GM18868 (cell line): ENCODE results near the gene NANOGP8.
"Not testable (repeated sequence)": the region's sequence is repeated elsewhere in the genome, so short reads cannot be mapped to it uniquely, and the experiment has no call there.

Source experiments
- ATAC-seq: cut with Tn5 transposase; IDR thresholded peaks from one replicate; pipeline ENCODE4 v1.9.1; 2021; ENCODE audit warnings: mild to moderate bottlenecking, moderate library complexity; ENCODE audit not compliant: unreplicated experiment

Gene NANOGP8

GRCh38 chr15:35098737-35099136, 13.6 kb upstream of the NANOGP8 start:
- no peak for ATAC-seq

DNA sequence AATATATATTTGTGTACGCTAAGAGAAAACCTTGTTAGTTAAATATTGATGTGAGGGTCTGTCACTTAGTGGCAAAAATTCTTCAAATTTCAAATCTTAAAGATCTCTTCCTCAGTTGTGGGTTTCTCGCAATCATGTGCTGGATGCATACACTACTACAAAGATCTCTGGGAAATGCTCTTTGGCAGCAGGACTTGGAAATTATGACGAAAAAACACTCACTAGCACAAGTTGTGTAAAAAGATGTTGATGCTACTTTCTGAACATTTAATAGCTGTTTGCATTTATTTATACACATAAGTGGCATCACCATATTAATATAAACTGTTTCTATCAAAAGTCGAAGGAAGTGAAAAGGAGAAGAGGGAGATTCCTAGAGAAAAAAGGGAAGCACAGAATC, 10.8 kb upstream of the NANOGP8 start:
- no peak for ATAC-seq

DNA sequence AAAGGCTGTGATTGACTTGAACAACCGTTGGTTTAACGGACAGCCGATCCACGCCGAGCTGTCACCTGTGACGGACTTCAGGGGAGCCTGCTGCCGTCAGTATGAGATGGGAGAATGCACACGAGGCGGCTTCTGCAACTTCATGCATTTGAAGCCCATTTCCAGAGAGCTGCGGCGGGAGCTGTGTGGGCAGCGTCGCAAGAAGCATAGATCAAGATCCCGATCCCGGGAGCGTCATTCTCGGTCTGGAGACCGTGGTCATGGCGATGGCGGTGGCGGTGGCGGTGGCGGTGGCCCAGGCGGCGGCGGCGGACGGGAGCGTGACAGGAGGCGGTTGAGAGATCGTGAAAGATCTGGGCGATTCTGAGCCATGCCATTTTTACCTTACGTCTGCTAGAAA, 7.8 kb upstream of the NANOGP8 start:
- ATAC-seq: no peak

DNA sequence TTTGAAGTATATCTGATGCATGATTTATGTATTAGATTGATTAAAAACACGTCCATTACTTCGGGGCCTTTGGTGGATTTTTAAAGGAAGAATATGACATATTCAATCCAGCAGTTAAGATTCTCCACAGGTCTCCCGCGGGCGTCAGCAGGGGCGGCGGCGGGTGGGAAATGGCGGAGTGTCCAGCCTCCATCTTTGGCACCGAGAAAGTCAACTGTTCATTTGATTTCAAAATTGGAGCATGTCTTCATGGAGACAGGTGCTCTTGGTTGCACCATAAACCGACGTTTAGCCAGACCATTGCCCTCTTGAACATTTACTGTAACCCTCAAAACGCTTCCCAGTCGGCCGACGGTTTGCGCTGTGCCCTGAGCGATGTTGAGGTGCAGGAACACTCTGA, 7.2 kb upstream of the NANOGP8 start:
- no peak for ATAC-seq

DNA sequence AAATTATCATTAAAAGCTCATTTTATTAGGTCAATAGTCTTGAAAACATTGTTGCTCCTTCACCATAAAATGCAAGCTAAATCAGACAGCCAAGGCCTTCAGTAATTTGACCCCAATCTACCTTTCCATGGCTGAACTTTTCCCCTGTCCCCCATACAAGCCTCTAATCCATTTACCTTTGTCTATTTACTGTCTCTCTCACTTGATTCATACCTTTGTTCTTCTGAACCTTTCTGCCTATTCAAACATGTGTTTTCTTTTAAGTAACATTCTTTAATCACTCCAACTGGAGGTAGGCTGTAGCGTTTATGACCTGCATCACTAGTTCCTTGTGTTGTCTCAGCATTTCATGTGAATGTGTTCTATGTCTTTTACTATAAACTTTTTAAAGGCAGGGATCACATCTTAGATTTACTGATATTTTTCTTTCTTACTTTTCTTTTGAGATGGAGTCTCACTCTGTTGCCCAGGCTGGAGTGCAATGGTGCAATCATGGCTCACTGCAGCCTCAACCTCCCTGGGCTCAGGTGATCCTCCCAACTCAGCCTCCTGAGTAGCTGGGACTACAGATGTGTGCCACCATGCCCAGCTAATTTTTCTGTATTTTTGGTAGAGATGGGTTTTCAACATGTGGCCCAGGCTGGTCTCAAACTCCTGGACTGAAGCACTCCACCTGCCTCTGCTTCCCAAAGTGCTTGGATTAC, 5.2 kb upstream of the NANOGP8 start:
- ATAC-seq: no peak

DNA sequence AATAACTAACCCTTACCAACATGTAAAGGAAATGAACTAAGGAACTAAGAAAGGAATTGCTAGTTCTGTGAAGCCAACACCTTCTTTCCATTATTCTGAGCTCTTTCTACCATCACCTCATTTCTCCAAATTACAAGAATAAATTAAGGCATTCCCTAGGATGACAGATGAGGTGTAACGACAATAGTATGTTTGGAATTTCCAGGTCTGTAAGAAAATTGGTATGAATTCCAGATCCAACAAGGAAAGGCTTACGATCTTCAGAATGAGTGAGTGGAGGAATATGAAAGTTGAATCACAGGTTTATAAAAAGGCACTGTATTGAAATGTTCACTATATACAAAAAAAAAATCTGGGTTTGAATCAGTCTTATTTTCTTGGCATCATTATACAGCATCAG, 4.5 kb upstream of the NANOGP8 start:
- ATAC-seq: no peak

- ATAC-seq: no peak
These were observed 3.2 kb upstream of the NANOGP8 start for GRCh38 chr15:35088329-35088728.

GRCh38 chr15:35087759-35088158, 2.7 kb upstream of the NANOGP8 start:
- no peak for ATAC-seq

DNA sequence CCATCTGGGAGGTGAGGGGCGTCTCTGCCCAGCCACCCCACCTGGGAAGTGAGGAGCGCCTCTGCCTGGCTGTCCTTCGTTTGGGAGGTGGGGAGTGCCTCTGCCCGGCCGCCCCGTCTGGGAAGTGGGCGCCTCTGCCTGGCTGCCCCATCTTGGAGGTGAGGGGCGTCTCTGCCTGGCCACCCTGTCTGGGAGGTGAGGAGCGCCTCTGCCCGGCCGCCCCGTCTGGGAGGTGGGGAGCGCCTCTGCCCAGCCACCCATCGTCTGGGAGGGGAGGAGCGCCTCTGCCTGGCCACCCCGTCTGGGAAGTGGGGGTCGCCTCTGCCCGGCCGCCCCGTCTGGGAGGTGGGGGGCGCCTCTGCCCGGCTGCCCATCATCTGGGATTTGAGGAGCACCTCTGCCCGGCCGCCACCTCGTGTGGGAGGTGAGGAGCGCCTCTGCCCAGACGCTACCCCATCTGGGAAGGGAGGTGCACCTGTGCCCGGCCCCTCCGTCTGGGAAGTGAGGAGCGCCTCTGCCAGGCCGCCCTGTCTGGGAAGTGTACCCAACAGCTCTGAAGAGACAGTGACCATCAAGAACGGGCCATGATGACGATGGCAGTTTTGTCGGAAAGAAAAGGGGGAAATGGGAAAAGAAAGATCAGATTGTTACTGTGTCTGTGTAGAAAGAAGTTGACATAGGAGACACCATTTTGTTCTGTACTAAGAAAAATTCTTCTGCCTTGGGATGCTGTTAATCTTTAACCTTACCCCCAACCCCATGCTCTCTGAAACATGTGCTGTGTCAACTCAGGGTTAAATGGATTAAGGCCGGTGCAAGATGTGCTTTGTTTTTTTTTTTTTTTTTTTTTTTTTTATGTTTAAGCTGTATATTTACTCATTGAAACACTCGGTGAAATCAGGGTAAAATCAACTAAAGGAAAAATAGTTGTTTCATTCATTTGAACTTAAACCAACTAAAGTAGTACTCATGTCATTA, 2.4 kb downstream of the NANOGP8 start:
- not testable (repeated sequence) for ATAC-seq

GRCh38 chr15:35081626-35082365, 3.3 kb downstream of the NANOGP8 start:
- ATAC-seq: not testable (repeated sequence)

DNA sequence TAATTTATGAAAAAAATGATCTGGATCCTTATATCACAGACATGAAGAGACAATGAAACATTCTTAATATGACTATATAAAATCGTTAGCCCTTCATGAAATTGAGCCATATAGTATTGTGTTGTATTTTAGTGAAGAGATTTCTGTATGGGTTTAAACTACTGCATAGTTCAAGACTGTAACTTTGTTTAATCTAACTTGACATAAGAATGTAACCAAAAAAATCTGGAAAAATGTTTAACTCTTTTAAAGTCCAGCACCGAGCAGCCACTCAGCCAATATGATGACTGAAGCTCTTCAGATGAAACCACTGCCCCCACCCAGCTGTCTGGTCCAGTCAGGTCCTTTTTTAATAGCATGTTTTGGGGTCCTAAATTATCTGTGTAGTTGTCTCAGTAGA, 4.9 kb downstream of the NANOGP8 start:
- ATAC-seq: no peak

- no peak for ATAC-seq
These were observed 6.7 kb downstream of the NANOGP8 start for GRCh38 chr15:35078221-35078915.

GRCh38 chr15:35071106-35071505, 14.0 kb downstream of the NANOGP8 start:
- no peak for ATAC-seq

GRCh38 chr15:35068846-35069475, 16.1 kb downstream of the NANOGP8 start:
- no peak for ATAC-seq

DNA sequence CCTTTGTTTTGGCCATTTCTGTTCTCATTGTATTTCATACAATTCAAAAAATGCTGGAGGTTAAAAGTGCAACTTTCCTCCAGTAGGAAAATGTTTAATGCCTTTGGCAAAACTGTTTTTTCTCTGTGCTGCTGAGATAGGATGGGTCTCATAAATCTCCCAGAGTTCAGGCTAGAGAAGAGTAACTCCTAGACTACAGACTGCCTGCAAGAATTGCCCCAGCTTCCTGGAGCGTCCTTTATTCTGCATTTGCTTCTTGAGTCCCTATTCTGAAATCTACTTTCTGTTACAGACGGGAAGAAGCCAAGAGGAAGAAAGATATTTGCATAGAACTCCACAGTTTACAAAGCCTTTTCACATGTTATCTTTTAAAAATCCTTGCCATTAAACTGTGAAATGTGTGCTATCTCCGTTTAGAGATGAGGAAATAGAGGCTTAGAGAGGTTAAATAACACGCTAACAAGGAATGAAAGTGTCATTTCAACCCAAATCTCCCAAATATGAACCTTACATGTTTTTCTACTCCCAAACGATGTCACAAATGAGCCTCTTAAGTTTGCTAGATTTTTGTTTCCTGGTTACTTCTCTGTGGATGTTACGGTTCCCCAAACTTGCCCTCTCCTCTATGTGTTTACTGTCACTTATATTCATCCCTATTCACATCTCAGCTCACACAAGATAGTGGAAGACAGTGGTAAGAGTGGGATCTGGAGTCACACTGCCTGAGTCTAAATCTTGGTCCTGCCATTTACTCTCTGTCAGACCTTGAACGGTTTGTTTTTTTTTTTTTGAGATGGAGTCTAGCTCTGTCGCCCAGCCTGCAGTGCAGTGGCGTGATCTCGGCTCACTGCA, 17.4 kb downstream of the NANOGP8 start:
- no peak for ATAC-seq

DNA sequence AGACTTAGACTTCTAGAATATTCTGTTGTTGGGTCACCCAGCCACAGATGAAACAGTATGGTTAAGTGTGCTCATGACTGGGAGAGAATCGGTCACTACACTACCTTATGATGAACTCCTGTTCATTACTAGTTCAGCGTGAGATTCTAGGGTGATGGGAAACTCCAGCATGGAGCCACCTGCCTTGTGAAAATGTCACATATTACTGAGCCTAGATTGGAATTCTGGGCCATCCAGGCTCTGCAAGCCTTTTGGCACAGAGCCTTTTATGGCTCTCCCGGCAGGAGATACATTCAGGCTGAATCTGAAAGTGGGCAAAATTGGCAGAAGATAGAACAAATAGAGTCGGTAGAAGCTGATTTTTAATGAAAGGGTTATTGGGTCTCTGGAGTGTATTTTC, 19.0 kb downstream of the NANOGP8 start:
- ATAC-seq: no peak

- no peak for ATAC-seq
These were observed 20.4 kb downstream of the NANOGP8 start for GRCh38 chr15:35064576-35065190.

DNA sequence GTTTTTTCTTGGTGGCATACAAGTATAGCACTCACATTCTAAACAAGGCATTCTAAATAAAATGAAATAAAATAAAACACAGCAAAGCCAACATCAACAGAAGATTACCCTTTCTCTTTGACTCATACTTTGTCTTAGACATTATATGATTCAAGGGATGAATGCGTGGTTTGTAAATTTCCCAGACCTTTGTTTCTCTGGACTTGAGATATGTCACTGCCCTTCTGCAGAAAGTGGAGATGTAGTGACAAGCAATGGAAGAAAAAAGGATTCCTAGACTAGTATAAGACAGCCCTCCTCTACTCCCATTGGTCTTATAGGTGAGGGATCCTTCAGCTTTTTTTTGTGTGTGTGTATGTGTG, 22.4 kb downstream of the NANOGP8 start:
- no peak for ATAC-seq
